Fibroblast of upper back skin (primary cell): ENCODE measurements around the gene MED12L.
"Not testable (repeated sequence)": the region's sequence is repeated elsewhere in the genome, so short reads cannot be mapped to it uniquely, and the experiment has no call there.

ENCODE experiments used
- DNase-seq: peaks from one replicate; pipeline ENCODE4 v3.0.0-alpha.2; 2013

The MED12L gene

GRCh38 chr3:151085227-151085888, at the start of gene MED12L:
Gene MED12L (plus strand): TSS chr3:151085664. CDS start chr3:151086927, 1,263 bp downstream.
- peak; percentile 68 for DNase-seq

DNA sequence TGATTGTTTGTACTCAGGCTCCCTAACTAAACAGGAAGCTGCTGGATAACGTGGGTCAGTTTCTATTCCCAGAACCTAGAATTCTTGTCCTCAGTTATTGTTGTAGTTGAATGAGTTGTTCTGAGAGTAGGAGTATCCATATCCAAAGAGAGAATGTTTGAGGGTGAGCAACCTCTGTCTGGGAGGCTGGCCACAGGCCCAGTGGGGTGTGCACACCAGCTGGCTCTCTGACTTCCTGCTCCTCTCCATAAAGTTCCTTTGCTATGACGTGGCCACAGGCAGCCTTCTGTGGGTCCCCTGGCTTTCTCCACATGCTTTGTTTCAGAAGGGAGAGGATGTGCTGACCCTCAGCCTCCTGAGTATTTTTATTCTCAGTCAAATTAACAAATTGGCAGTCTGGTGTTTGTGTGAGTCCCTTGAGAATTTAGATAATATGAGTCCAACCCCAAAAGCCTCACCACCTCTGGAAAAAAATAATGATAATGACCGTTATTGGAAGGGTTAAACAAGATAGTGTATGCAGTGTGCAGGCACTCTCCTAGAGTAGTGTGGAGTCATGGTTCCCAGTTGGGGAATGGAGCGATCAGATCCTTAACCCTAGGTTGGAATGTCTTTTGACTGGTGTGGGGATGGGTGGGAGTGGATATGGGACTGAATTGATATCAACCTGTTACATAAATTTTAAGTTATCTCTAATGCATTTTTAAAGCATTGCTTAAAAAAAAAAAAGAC, 47.6 kb upstream of the MED12L start:
- peak; percentile 98 for DNase-seq

- DNase-seq = peak; percentile 66
These were observed 40.8 kb upstream of the MED12L start for GRCh38 chr3:151044706-151045105.

GRCh38 chr3:151047636-151048035, 37.8 kb upstream of the MED12L start:
- no peak for DNase-seq

DNA sequence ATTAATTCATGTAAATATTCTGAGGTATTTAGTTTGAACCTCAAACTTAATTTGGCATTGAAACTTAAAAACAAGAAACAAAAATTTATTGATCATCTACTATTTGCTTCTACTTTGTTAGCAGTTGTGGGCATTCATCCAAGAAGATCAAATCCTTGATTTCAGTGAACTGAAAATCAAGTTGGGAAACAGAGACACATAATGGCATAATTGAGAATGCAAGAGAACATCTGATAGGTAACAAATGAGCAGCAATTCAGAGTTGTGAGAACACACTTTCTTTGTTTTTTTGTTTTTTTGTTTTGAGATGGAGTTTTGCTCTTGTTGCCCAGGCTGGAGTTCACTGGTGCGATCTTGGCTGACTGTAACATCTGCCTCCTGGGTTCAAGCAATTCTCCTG, 33.9 kb upstream of the MED12L start:
- no peak for DNase-seq

DNA sequence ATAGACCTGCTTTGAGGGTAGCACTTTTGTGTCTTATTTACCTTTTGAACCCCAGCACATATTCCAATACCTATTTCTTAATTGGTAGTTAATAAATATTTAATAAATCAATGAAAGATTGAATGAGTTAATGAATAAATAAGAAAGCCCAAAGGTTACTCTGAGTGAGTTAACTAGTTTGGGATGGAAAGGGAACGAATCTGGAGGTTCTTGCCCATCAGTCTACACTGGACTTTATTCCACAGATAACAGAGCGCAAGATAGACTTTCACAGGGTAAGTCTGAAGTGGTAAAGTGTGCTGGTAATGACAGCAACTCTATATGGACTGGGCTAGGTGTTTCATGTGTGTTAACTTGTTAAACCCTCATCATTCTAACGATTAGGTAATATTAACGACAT, 33.1 kb upstream of the MED12L start:
- no peak for DNase-seq

DNA sequence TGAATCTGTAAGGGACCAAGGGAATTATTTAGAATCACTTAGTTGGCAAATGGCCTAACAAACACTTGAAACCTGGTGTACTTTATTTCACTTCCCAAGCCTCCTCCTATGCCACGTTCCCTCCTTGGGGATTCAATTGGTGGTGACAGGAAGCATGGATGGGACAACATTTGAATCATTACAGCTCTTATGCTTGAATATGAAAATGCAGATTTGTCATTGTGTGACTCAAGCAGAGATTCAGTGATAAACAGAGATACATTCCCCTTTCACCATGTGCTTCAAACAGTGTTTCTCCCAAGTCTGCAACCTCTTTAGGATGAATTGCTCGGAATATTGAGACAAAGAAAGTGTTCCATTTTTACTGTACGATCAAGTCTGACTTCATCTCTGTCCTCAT, 32.7 kb upstream of the MED12L start:
- no peak for DNase-seq

DNA sequence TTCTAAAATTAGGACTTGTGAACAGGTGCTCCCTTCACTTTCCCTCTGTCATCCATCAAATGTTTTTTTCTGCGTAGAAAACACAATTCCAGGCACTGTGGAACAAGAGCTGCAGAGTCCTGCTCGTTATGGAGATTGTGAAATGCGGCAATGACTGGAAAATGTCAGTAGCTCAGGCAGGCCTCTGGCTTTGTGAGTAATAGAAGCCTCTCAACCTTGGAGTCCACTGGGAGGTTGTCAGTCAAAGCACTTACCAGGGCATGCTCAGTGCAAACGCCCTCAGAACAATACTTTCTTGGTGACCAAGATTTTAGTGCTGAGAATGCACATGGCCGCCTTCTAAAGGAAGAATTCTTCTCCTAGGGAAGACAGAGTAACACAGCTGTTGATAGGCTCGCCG, 26.7 kb upstream of the MED12L start:
- no peak for DNase-seq

DNA sequence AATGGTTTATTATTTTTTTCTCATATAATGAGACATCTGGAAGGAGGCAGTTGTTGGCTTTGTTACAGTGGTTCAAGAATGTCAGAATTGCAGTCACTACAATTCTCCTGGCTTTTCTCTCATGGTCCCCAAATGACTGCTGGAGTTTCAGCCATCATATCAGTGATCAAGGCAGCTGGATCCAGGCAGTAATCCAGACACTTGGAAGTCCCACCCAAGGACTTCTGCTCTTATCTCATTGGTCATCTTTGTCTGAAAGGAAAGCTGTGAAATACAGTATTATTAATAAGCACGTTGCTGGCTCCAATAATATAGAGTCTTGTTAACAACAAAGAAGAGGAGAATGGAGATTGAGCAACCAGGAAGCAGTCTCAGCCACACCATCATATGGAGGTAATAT, 22.9 kb upstream of the MED12L start:
- DNase-seq = no peak

DNA sequence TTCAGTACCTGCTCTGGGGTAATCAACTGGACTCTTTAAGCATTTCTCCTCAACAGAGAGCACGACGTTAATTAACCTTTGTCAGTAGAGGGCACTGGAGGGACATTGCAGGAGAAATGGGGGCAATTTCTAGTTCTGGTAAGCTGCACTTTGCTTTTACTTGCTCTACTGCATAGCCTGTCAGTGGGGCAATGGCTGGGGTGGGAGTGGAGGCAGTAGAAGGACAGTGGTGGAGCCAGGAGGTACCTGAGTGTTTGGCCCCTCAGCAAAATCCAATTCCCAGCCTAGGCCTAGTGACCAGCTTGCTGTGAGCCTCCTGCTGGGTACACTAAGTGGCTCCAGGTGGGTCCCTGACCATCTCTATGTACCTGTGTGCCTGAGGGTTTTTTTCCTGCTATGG, 18.3 kb upstream of the MED12L start:
- no peak for DNase-seq

DNA sequence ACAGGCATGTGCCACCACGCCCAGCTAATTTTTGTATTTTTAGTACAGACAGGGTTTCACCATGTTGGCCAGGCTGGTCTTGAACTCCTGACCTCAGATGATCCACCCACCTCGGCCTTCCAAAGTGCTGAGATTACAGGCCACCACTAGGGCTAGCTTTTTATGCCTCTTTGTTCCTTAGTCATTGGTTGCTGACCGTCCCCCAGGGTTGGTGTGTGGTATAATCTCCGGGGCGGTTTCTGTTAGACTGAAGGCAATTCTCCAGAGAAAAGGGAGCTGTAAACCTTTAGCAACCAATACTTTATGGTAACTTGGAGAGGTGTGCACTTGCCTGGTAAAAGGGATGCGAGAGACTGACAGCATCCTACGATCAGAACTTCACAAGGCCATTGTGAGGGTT, 12.6 kb upstream of the MED12L start:
- not testable (repeated sequence) for DNase-seq

DNA sequence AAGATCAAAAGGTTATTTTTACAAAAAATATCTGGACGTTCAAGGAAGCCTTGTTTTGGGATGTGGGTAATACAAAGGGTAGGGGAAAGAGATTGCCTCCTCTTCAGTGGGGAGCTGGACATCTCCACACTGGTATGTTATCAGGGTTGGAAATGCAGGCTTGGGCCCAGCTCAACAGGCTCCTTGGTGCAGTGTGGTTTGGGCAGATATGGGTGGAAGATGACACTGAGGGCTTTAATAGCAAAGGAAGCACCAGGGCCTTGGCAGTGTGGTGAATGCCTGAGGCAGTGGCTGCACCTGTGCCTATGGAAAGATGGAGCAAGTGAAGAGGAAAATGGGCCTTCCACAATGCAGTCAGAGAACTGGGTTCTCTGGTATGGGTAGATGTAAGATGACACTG, 11.2 kb upstream of the MED12L start:
- no peak for DNase-seq

DNA sequence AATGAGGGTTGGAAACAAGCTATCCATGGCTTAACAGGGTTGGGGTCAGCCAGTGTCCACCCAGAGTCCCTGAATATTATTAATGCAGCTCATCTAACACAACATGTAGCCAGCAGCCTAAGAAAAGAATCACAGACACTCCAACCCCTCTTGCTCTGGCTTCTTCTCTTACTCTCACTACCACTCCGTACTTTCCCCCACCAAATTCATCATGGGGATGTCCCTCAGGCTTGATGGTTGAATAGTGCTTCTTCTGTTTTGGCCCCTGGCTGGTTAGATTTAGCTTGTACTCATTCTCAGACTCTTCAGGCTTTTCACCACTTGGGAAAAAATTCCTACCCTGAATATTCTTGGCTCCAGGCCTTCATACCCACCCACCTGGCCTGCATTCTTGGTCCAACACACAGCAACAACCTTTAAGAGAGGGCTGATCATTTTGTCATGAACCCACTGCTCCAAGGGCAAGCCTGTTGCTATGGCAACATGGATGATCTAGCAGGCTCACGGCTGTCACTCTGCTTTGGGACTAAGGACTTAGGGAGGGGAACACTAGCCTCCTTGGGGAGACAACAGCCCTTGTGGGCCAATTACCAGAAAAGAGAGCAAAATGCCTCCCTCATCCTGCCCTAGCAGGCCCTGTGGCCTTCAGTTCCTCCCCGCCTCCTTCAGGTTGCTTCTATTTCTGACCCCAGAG, 9.4 kb upstream of the MED12L start:
- no peak for DNase-seq

DNA sequence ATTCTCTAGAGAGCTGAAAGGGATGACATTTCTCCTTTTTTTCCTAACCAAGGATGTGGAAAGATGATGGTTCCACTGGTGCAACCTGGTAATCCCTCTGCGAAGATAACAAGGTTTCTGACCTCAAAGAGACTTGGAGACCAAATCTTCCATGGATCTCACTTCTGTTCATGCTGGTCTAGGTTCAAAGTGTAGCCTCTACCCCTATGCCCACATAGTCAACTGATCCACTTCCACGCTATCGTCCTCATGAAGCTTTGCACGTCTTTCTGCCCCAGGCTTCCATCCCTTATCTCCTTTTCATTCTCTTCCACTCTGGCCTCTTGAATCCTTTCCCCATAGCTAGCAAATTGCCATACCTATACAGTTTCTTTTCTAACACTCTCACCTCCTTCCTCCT, 8.8 kb upstream of the MED12L start:
- no peak for DNase-seq

DNA sequence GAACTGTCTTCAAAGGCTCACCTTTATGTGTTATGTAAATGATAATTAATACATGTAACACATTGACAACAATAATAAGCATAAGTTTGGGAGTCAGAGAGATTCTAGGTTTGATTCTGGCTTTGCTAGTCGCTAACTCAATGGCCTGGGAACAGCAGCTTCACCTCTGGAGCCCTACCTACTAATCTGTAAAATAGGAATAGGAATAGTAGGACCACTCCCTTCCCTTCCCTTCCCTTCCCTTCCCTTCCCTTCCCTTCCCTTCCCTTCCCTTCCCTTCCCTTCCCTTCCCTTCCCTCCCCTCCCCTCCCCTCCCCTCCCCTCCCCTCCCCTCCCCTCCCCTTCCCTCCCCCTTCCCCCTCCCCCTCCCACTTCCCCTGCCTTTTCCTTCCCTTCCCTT, 4.4 kb upstream of the MED12L start:
- DNase-seq = not testable (repeated sequence)

DNA sequence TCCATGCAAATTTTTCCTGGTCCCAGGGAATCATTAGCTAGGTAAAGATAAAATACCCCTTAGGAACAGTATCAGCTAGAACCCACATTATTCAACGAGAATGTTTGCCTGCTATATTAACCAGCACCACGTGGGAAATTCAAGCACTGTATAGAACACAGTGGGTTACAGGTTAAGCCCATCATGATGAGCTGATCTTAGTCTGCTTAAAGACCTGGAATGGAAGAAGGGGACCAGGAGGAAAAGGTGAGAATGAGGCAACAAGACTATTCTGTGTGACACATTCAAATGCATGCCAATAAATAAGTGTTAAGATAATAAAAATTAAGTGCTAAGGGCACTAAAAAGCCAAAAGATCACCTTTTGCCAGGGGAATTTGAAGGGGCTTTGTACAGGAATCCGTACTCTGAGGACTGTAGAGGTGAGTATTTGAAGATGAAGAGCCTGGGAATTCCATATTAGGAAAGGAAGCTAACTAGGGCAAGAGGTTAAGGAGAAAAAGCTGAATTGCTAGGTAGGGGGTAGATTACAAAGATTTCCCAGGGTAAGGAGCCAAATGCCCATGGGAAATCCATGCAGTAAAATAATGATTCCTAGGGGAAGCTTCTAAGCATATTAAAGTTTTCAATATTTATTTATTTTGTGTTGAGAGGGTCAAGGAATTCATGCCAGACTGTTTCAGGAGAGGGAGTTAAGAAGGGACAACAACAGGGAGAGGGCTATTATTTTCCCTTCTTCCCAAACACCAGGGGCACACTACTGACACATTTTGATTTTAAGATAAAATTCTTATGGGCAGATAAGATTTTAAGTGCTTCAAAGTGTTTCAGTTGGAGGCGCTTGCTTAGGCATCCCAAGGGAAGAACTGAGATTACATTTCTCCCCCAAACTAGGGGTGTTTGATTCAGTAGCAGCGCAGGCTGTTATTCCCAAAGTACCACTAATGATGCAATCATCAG, 2.3 kb upstream of the MED12L start:
- DNase-seq = no peak

GRCh38 chr3:151084893-151085226, 604 bp upstream of the MED12L start:
- DNase-seq = no peak

GRCh38 chr3:151085889-151086483, 522 bp downstream of the MED12L start:
- no peak for DNase-seq

DNA sequence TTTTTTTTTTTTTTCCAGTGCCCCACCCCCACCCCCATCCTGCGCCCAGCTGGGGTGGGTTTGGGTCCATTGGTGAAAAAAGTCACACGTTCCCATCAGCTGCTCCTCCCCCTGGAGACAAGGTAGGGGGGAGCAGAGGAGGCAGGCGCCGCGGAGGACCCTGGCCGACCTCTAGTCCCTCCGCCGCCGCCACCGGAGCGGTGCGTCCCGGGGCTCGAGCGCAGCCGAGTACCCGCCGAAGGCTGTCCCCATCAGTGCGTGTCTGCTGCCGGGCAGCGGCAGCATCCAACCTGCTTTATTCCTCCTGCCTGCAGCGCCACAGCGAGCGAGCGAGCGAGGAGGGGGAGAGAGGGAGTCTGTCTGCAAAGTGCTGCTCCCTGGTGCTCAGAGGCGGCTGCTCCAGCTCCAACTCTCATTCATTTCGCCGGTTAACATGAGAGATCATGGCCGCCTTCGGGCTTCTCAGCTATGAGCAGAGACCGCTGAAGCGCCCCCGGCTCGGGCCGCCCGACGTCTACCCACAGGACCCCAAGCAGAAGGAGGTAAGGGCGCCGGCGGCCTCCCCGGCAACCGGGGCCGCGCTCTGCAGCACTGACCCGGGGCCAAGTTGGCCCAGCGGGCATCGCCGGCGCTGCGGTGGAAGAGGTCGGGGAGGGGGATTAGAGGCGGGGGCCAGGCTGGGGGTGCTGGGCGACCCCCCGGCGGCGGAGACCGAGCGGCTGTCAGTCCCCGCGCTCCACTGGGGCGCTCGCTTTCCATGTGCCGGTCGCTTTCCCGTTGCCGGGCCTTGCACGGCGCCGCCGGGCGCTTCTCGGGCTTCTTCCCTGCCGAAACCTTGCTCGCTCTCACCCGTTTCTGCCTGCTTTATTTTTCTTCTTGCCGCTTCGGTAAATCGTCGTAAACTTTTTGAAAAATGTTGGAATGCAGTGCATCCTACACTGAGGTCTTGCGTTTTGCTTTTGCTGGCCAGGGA, 1.3 kb downstream of the MED12L start:
- DNase-seq = peak; percentile 90

- DNase-seq = no peak
These were observed 2.2 kb downstream of the MED12L start for GRCh38 chr3:151087648-151088047.

DNA sequence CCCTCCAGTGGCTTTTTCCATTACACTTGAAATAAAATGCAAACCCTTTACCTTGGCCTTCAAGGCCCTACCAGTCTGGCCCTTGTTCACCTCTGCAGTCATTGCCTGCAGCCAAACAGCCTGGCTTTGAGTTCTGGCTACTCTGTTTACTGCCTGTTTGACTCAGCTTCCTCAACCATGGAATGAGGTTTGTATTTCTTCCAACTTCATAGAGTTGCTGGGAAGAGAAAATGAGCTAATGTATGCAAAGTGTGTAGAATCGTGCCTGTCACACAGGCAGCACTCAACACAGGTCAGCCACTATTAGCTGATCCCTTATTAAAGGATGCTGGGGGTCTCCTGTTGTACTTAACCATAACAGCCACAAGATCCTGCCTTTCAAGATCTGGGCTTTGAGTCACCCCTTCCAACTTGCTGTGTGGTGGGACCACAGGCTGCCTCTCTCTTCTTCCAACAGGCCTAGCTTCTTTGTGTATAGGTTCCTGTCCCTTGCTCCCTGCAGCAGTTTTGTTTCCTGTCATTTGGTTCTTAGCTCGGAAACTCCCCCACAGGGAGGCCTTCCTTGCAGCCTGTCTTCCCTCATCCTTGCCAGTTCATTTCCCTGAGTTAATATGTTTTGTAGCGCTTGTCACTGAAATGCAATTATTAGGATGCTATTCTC, 6.4 kb downstream of the MED12L start:
- peak; percentile 22 for DNase-seq
